ENCODE data around the gene HHAT. TPM values are rescaled to one million over a fixed set of nuclear protein-coding genes. Genes with fewer than 3 reads are reported as not detected.

The HHAT gene
- total RNA-seq, 1 experiment from 2014 or later: 4.4 TPM

DNA sequence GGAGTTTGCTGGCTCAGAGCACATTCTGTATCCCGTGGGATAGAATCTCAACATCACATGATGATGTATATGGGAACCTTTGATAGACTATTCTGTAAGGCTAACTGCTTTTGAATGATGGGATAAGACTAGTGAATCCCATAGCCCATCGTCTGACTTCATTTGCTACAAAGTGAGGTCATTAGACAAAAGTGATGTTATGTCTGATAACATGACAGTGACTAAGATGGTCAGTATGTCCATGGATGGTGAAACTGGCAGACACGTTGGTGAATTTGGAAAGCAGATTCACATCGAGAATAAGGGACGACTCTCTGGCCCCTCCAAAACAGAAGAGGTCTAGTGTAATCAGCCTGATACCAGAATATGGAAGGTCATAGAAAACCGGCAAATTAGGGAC, 108.4 kb downstream of the HHAT start:
- no peak for DNase-seq (ENCODE audit: extremely low read depth, low read depth)

DNA sequence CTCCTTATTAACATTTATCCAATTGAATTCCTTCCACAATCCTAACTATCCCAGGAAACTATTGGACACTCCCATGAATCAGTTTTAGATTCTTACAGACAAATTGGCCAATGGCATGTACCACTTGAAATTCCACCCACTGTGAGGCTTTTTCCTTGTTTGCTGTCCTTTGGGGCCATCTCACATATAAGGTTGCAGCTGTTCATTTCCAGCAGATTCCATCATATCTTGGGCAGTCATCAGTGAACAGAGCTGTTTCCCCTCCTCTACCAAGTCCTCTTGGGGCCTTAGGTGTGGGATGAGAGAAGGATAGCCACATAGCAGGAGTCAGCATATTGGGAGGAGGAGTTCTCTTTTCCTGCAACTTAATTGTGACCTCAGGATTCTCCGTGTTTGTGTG, 109.1 kb downstream of the HHAT start:
- no peak for DNase-seq (ENCODE audit: extremely low read depth, low read depth)

GRCh38 chr1:210438928-210439841, 110.5 kb downstream of the HHAT start:
- peak; percentile 7 for DNase-seq (ENCODE audit: extremely low read depth, low read depth)

GRCh38 chr1:210440081-210440480, 111.4 kb downstream of the HHAT start:
- DNase-seq (ENCODE audit: extremely low read depth, low read depth): no peak

DNA sequence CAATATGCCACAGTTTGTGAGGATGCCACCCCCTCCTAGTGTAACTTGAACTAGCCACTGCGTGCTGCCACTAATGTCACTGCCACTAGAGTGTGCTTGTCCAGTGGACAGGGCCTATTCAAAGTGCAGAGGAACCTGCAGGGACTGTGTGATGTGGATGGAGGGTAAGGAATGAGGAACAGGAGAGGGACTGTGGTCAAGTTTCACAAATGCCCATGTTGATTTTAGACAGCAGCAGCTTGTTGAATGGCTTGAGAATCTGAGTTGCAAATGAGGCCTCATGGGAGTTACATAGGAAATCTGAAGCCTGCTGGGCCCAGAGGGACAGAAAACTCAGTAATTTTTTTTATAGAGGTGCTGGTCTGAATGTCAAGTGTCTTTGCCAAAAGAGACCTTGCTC, 112.3 kb downstream of the HHAT start:
- no peak for DNase-seq (ENCODE audit: extremely low read depth, low read depth)

DNA sequence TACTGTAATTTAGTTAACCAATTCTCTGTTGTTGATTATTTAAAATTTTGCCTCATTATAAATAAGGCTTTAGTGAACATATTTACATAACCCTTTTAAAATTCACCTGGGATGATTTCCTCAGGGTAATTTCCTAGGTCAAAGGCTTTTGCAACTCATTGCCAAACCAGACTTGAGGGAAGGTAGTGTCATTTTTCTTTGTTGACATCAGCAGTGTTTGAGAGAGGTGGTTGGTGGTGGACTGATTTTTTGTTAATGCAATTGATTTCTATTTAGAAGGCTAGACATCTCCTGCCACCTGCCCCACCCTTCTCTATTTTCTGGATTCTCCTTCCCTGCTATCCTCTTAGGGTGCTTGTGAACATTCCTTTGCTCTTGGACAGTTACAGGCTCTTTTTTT, 116.8 kb downstream of the HHAT start:
- DNase-seq (ENCODE audit: extremely low read depth, low read depth): no peak

DNA sequence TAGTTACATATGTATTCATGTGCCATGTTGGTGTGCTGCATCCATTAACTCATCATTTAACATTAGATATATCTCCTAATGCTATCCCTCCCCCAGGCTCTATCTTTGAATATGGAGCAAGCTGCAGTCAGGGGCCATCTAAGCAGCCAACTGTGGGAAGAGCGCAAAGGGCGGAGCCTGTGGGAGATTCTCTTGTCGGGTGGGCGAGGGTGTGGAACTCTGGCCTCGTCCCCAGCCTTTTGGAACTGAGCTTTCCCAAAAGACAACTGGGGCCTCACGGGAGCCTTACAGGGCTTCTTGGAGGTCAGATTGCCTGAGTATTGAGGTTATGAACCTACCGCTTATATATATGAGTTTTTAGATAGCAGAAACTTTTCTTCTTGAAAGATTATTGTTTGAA, 117.2 kb downstream of the HHAT start:
- no peak for DNase-seq (ENCODE audit: extremely low read depth, low read depth)

DNA sequence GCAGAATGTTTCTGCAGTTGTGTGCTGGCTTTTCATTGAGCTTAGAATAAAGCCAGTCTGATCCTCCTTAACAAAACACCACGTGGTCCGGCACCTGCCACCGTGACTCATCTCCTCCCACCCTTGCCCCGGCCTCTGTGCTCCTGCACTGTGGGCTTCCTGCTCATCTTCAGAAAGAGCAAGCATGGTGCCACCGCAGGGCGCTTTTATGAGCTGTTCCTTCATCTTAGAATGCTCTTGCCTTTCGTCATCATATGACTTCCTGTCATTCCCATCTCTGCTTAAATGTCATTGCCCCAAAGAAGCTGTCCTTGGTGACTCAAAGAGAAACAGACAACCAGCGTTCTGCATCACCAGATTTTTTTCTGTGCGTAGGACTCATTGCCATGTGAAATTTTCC, 117.8 kb downstream of the HHAT start:
- DNase-seq (ENCODE audit: extremely low read depth, low read depth): no peak

DNA sequence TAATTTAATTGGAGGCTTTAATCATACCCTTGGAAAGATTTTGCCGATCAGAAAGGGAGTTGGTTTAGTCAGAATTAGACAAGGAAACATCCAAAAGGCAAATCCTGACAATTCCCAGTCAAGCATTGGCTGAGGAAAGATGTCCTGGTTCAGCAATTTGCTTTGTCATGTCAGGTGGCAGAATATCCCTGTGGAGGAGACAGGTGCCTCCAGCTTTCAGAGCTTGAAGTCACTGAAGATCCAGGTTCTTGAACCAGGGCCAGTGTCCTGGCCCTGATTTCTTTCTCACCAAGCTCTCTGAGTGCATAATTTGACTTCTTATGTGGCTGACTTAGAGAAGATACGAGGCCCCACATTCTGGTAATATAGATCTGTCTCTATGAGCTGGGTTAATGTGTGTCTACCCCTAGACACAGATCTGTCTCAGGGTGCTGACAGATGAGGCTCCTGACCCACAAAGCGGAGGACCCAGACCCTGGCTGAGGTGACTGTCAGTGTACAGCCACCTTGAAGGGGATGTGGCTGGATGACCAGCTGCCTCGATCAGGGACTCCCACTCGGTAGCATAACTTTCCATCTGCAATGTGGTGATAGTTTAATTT, 118.9 kb downstream of the HHAT start:
- no peak for DNase-seq (ENCODE audit: extremely low read depth, low read depth)

DNA sequence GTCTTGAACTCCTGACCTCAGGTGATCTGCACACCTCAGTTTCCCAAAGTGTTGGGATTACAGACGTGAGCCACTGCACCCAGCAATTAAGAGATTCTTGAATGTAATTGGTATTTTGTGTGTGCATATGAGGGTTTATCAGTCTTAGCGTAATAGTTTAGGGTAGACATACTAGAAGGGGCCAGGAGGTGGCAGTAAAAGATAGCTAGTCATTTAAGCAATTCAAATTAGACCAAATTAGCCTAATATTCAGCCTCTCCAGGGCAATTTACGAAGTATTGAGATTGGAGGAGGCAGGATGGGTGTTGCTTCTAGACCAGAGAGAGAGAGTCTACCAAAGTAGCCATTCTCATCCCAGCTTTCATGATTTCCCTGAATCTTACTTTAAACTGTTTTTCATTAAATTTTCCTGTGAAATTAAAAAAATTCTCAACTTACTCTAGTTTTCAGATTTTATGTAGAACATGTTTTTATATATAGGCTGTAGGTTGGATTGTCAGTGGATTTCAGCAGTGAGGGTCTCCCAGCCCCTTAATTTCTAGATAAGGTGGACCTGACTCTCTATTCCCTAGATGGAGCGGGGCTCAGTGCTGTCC, 119.7 kb downstream of the HHAT start:
- peak; percentile 31 for DNase-seq (ENCODE audit: extremely low read depth, low read depth)

GRCh38 chr1:210455840-210456603, 127.3 kb downstream of the HHAT start:
- no peak for DNase-seq (ENCODE audit: extremely low read depth, low read depth)

GRCh38 chr1:210456731-210457255, 128.1 kb downstream of the HHAT start:
- no peak for DNase-seq (ENCODE audit: extremely low read depth, low read depth)

- no peak for DNase-seq (ENCODE audit: extremely low read depth, low read depth)
Measured at GRCh38 chr1:210457568-210457967, 128.9 kb downstream of the HHAT start.

GRCh38 chr1:210464519-210465039, 135.9 kb downstream of the HHAT start:
- DNase-seq (ENCODE audit: extremely low read depth, low read depth): no peak

GRCh38 chr1:210465150-210465549, 136.4 kb downstream of the HHAT start:
- DNase-seq (ENCODE audit: extremely low read depth, low read depth): no peak

DNA sequence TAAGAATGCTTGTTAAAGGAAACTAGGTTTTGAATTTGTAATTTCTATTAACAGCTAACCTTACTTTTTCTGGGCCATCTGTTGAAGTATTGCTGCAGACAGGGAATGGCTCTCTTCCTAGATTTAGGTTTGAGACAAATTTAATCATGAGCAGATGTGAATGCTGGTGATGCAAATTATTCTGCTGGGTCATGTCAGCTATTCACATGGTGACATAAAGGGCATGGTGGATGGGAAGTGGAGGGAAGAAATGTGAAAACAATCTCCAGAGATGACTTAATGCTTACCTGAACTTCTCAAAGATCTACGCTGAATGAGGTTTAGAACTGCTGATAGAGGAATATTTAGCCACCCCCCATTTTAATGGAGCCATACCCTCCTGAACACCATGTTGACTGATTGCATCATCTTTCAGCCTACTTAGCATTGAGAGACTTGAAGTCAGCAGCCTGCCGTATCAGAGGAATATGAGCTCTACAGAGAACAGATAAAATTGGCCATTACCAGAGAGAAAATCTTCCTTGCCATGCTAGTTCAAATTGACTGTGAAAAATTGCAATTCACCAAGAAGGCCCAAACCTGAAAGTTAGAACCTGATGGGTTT, 138.8 kb downstream of the HHAT start:
- no peak for DNase-seq (ENCODE audit: extremely low read depth, low read depth)

- no peak for DNase-seq (ENCODE audit: extremely low read depth, low read depth)
Measured at GRCh38 chr1:210469441-210469840, 140.7 kb downstream of the HHAT start.

GRCh38 chr1:210475321-210475720, 146.6 kb downstream of the HHAT start:
- DNase-seq (ENCODE audit: extremely low read depth, low read depth): no peak

- no peak for DNase-seq (ENCODE audit: extremely low read depth, low read depth)
Measured at GRCh38 chr1:210475806-210476205, 147.1 kb downstream of the HHAT start.

GRCh38 chr1:210476730-210477129, 148.0 kb downstream of the HHAT start:
- no peak for DNase-seq (ENCODE audit: extremely low read depth, low read depth)

Data from NCI-H460 (cell line).